Left ventricle myocardium inferior (tissue), 1 donor: ENCODE data around the gene NOS1AP. TPM values are rescaled to one million over a fixed set of nuclear protein-coding genes. Genes with fewer than 3 reads are reported as not detected.

ENCODE experiments used
- DNase-seq: peaks from one replicate; pipeline ENCODE4 v3.0.0-alpha.2; 2020
- H3K27ac ChIP-seq: fragments of 200-600 bp; replicated peaks from 2 replicates; pipeline ENCODE4 v1.8.0; 2021
- H3K27me3 ChIP-seq: fragments of 200-600 bp; 2 replicates; pipeline ENCODE4 v1.8.0; 2021; ENCODE audit warnings: low read depth
- H3K36me3 ChIP-seq: fragments of 200-600 bp; 2 replicates; pipeline ENCODE4 v1.8.0; 2021
- H3K4me1 ChIP-seq: fragments of 200-600 bp; 2 replicates; pipeline ENCODE4 v1.8.0; 2021
- H3K4me3 ChIP-seq: fragments of 200-600 bp; 2 replicates; pipeline ENCODE4 v1.8.0; 2021; ENCODE audit warnings: mild to moderate bottlenecking, moderate library complexity
- H3K9me3 ChIP-seq: fragments of 200-600 bp; replicated peaks from 2 replicates; pipeline ENCODE4 v1.8.0; 2021
- intact Hi-C: fragments of 100-400 bp; cut with micrococcal nuclease; formaldehyde crosslinking; loops from one replicate; pipeline ENCODE4 v1.11.0; 2022
- total RNA-seq: library from RNA; stranded (reverse); fragmentation: NEBNext Ultra II Directional; extraction: Animal tissue kit (Norgen Biotek cat#: 25700); gene quantifications from one replicate; pipeline ENCODE4 v1.2.1, GENCODE V29; 2021
- TF ChIP-seq, protein P1 (sequence below): fragments of 200-600 bp; IDR thresholded peaks from 2 replicates; pipeline ENCODE4 v1.8.0; 2021; ENCODE audit warnings: antibody characterized with exemption, mild to moderate bottlenecking, borderline replicate concordance
- donor health status: DM: no; HTN: yes; CAD: no; lungs with severe emphysema.

The NOS1AP gene
- total RNA-seq, 1 donor from 2014 or later = 6.2 TPM

DNA sequence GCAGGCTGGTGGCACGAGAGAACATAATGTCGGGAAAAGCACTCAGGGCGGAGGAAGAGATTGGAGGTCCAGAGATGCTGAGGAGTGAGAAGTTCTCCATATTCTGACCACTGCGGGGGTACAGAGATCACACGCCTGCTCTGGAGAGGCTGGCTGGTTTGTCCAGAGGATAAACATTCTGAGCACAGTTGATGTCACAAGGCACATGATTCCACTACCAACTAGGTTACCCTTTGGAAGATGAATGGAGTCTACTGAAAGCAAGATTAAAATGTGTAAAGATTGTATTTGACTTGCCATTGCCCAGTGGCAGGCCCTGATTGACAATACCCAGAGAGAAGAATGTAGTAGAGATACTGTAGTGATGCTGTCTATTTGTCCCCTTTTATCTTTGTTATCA, 307.2 kb downstream of the NOS1AP start, which contains the start of gene SPATA46:
TSS of gene SPATA46 (minus strand) at position 164 of the 400 bp plus-strand sequence. CDS start at position 100, 64 bp downstream.
- TF ChIP-seq, protein P1, sequence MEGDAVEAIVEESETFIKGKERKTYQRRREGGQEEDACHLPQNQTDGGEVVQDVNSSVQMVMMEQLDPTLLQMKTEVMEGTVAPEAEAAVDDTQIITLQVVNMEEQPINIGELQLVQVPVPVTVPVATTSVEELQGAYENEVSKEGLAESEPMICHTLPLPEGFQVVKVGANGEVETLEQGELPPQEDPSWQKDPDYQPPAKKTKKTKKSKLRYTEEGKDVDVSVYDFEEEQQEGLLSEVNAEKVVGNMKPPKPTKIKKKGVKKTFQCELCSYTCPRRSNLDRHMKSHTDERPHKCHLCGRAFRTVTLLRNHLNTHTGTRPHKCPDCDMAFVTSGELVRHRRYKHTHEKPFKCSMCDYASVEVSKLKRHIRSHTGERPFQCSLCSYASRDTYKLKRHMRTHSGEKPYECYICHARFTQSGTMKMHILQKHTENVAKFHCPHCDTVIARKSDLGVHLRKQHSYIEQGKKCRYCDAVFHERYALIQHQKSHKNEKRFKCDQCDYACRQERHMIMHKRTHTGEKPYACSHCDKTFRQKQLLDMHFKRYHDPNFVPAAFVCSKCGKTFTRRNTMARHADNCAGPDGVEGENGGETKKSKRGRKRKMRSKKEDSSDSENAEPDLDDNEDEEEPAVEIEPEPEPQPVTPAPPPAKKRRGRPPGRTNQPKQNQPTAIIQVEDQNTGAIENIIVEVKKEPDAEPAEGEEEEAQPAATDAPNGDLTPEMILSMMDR = no peak
- Histone ChIP-seq H3K4me1 (peaks cover 5% of the 10 kb centered on the region), H3K9me3 (no peaks in the 10 kb centered on the region), H3K27ac (no peak within 1 kb of the TSS), H3K4me3 (no peak within 1 kb of the TSS), H3K27me3 (no peaks in the 10 kb centered on the region), H3K36me3 (no peaks in the 10 kb centered on the region)
- no peak for DNase-seq
- intact Hi-C loops = no loop called here

DNA sequence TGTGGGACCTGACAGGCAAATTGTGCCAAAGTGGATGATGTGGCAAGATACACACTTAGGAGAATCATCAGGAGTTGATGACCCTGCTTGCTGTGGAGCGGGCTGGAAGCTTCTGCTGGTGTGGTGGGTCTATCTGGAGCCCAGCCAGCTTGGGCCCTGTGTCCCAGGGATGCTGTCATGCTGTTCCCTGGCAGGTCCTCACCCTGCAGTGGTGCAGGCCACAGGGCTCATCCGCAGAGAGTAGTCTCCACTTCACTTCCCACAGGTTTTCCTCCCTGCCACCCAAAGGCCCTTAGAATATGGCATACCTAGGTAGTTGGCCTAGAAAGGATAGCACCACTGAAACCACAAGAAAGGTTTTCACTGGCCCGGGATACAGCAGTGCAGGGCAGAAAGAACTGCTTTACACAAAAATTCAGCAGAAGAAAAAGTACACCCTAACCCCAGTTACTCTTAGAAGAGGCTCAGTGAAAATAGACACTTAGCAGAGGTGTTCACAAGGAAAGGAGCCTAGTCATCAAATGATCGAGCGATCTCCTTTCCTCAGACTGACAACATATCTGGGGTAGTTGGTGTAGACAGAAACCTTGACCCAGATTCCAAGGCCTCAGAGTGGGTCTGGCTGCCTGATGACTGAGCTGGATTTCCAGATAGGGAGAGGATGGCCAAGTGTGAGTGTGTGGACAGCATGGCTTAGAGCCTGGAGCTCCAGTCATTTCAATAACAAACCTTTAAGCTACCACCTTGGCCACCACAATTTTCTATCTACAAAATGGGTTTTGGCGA, 310.8 kb downstream of the NOS1AP start:
- Histone ChIP-seq H3K9me3 (no peaks in the 10 kb centered on the region), H3K27ac (no peak overlapping the region), H3K4me1 (no peaks in the 10 kb centered on the region), H3K27me3 (no peaks in the 10 kb centered on the region), H3K36me3 (no peaks in the 10 kb centered on the region), H3K4me3 (no peak overlapping the region)
- DNase-seq = no peak
- intact Hi-C loops = no loop called here
- TF ChIP-seq, protein P1 = no peak

- Histone ChIP-seq H3K4me1 (no peaks in the 10 kb centered on the region), H3K27me3 (no peaks in the 10 kb centered on the region), H3K27ac (no peak within 1 kb of the TSS), H3K4me3 (no peak within 1 kb of the TSS), H3K36me3 (no peaks in the 10 kb centered on the region), H3K9me3 (no peaks in the 10 kb centered on the region)
- TF ChIP-seq, protein P1 = no peak
- intact Hi-C loops = no loop called here
- DNase-seq = no peak
Observed at GRCh38 chr1:162381383-162381782, 311.9 kb downstream of the NOS1AP start, which contains the start of gene C1orf226. TSS of gene C1orf226 (plus strand) at chr1:162381728. CDS start at chr1:162381902, 174 bp downstream.

GRCh38 chr1:162381941-162382750, 312.7 kb downstream of the NOS1AP start:
- no peak overlapping the region for H3K27ac ChIP-seq
- intact Hi-C loops = no loop called here
- TF ChIP-seq, protein P1 = no peak

GRCh38 chr1:162383091-162383490, 313.6 kb downstream of the NOS1AP start:
- TF ChIP-seq, protein P1 = no peak
- no peaks in the 10 kb centered on the region for H3K9me3 ChIP-seq

More at GRCh38 chr1:162381941-162382750, 312.7 kb downstream of the NOS1AP start:
- Histone ChIP-seq H3K36me3 (no peaks in the 10 kb centered on the region), H3K9me3 (no peaks in the 10 kb centered on the region), H3K4me3 (no peak overlapping the region), H3K4me1 (no peaks in the 10 kb centered on the region), H3K27me3 (no peaks in the 10 kb centered on the region)
- no peak for DNase-seq

More at GRCh38 chr1:162383091-162383490, 313.6 kb downstream of the NOS1AP start:
- H3K27me3 ChIP-seq = no peaks in the 10 kb centered on the region
- no peak overlapping the region for H3K27ac ChIP-seq
- no peak overlapping the region for H3K4me3 ChIP-seq
- H3K36me3 ChIP-seq = no peaks in the 10 kb centered on the region
- no peak for DNase-seq
- no peaks in the 10 kb centered on the region for H3K4me1 ChIP-seq
- intact Hi-C loops = no loop called here
